ENCODE results near the gene DLL3.

The DLL3 gene

GRCh38 chr19:39518975-39519374 lies 20.2 kb downstream of the DLL3 start:
- no peak for DNase-seq

GRCh38 chr19:39520541-39521484 lies 22.1 kb downstream of the DLL3 start:
- DNase-seq: no peak

GRCh38 chr19:39524495-39524894 lies 25.7 kb downstream of the DLL3 start:
- DNase-seq: no peak

- no peak for DNase-seq
Measured at GRCh38 chr19:39525205-39525604, 26.5 kb downstream of the DLL3 start.

- DNase-seq: no peak
Measured at GRCh38 chr19:39531834-39532232, 33.1 kb downstream of the DLL3 start.

GRCh38 chr19:39532233-39533002 lies 33.7 kb downstream of the DLL3 start, which contains the start of gene EID2B:
Gene EID2B (minus strand): TSS chr19:39532852. CDS start chr19:39532802, 50 bp downstream.
- DNase-seq: peak; percentile 91

GRCh38 chr19:39533003-39533512 lies 34.3 kb downstream of the DLL3 start:
- no peak for DNase-seq

- DNase-seq: no peak
Measured at GRCh38 chr19:39533791-39534190, 35.0 kb downstream of the DLL3 start.

GRCh38 chr19:39539165-39539517 lies 40.4 kb downstream of the DLL3 start:
- no peak for DNase-seq

GRCh38 chr19:39539518-39540332 lies 41.0 kb downstream of the DLL3 start, which contains the start of gene EID2:
Gene EID2 (minus strand): TSS chr19:39540161. CDS start chr19:39540079, 82 bp downstream.
- DNase-seq: peak; percentile 87

- no peak for DNase-seq
Measured at GRCh38 chr19:39540333-39540673, 41.6 kb downstream of the DLL3 start.

- no peak for DNase-seq
Measured at GRCh38 chr19:39542206-39542605, 43.5 kb downstream of the DLL3 start.

GRCh38 chr19:39543477-39543857 lies 44.7 kb downstream of the DLL3 start:
- DNase-seq: no peak

- no peak for DNase-seq
Measured at GRCh38 chr19:39544226-39544903, 45.6 kb downstream of the DLL3 start.

GRCh38 chr19:39544911-39545310 lies 46.2 kb downstream of the DLL3 start:
- no peak for DNase-seq

- no peak for DNase-seq
Measured at GRCh38 chr19:39546599-39546998, 47.9 kb downstream of the DLL3 start.

GRCh38 chr19:39550197-39550596 lies 51.5 kb downstream of the DLL3 start:
- DNase-seq: no peak

GRCh38 chr19:39553082-39553652 lies 54.4 kb downstream of the DLL3 start:
- DNase-seq: no peak

GRCh38 chr19:39554701-39555311 lies 56.1 kb downstream of the DLL3 start:
- DNase-seq: no peak

GRCh38 chr19:39555883-39556282 lies 57.1 kb downstream of the DLL3 start:
- DNase-seq: no peak

All from DMS 273 treated with DMSO at 0.1 percent for 48 hours (cell line).